CD4-positive, alpha-beta memory T cell (primary cell): ENCODE results near the gene SEMA3F. TPM values are rescaled to one million over a fixed set of nuclear protein-coding genes. Genes with fewer than 3 reads are reported as not detected.

ENCODE experiments used
- CTCF ChIA-PET: fragments of 350-600 bp; sonication (Branson Sonifier 250); formaldehyde crosslinking; loops from one replicate; lab custom pipeline; 2021; ENCODE audit warnings: inconsistent platforms; ENCODE audit not compliant: partially characterized antibody; lab: Charles Lee
- POLR2A ChIA-PET: fragments of 350-600 bp; sonication (Branson Sonifier 250); formaldehyde crosslinking; loops from one replicate; lab custom pipeline; 2021; ENCODE audit not compliant: partially characterized antibody; lab: Charles Lee
- DNase-seq, 5 donors: peaks; one replicate each; pipeline versions ENCODE4 v3.0.0 to v3.0.0-alpha.2; 2020 to 2022; ENCODE audit warnings: mixed read lengths in 1 of 5
- H3K27ac ChIP-seq: one replicate; pipeline ENCODE4 v1.7.0; 2013; ENCODE audit warnings: low read depth, low read length
- H3K27me3 ChIP-seq: 2 replicates; pipeline ENCODE4 v1.7.0; 2013; ENCODE audit warnings: mild to moderate bottlenecking, low read length, moderate library complexity; ENCODE audit not compliant: insufficient read depth
- H3K36me3 ChIP-seq: 2 replicates; pipeline ENCODE4 v1.7.0; 2013; ENCODE audit warnings: mild to moderate bottlenecking, low read length, moderate library complexity; ENCODE audit not compliant: insufficient read depth
- H3K4me1 ChIP-seq: 2 replicates; pipeline ENCODE4 v1.7.0; 2013; ENCODE audit warnings: mild to moderate bottlenecking, low read length, moderate library complexity; ENCODE audit not compliant: insufficient read depth
- H3K4me3 ChIP-seq, 2 donors: one replicate each; pipeline ENCODE4 v1.7.0; 2013; ENCODE audit warnings: low read length in 2 of 2, mild to moderate bottlenecking in 1 of 2
- H3K9me3 ChIP-seq, 2 donors: one replicate each; pipeline ENCODE4 v1.7.0; 2013; ENCODE audit warnings: low read length in 2 of 2, control low read depth in 1 of 2; ENCODE audit not compliant: control insufficient read depth in 1 of 2
- H3K27ac Mint-ChIP-seq, 7 donors: one replicate each; pipeline ENCODE4 v1.8.0; 2020 to 2021; ENCODE audit warnings: mixed read lengths in 7 of 7, mild to moderate bottlenecking in 6 of 7, inconsistent platforms in 3 of 7, moderate library complexity in 3 of 7
- H3K27me3 Mint-ChIP-seq, 2 donors: one replicate each; pipeline ENCODE4 v1.8.0; 2020 to 2021; ENCODE audit warnings: mixed read lengths in 2 of 2
- H3K36me3 Mint-ChIP-seq, 2 donors: one replicate each; pipeline ENCODE4 v1.8.0; 2020 to 2021; ENCODE audit warnings: mixed read lengths in 2 of 2, inconsistent platforms in 1 of 2, mild to moderate bottlenecking in 1 of 2
- H3K4me1 Mint-ChIP-seq, 4 donors: one replicate each; pipeline ENCODE4 v1.8.0; 2020 to 2021; ENCODE audit warnings: mixed read lengths in 4 of 4, mild to moderate bottlenecking in 1 of 4
- H3K4me3 Mint-ChIP-seq, 8 donors: one replicate each; pipeline ENCODE4 v1.8.0; 2020 to 2021; ENCODE audit warnings: mixed read lengths in 8 of 8, mild to moderate bottlenecking in 7 of 8, moderate library complexity in 6 of 8, inconsistent platforms in 3 of 8
- H3K9me3 Mint-ChIP-seq, 8 donors: one replicate each; pipeline ENCODE4 v1.8.0; 2020 to 2021; ENCODE audit warnings: mixed read lengths in 8 of 8, mild to moderate bottlenecking in 5 of 8, inconsistent platforms in 3 of 8, moderate library complexity in 1 of 8
- intact Hi-C: fragments of 100-400 bp; cut with micrococcal nuclease; formaldehyde crosslinking; loops from one replicate; pipeline ENCODE4 v1.15.1; 2023
- polyA plus RNA-seq, 2 donors: library from polyadenylated mRNA; unstranded; fragments of 300-500 nt; fragmentation: Illumina TruSeq; gene quantifications; one replicate each; pipeline ENCODE4 v1.2.3, GENCODE V29; 2021
- total RNA-seq, 2 experiments: library from RNA; stranded (reverse); gene quantifications; one replicate each; pipeline ENCODE4 v1.2.3, GENCODE V29; 2021

The SEMA3F gene
- total and polyA plus RNA-seq, 4 experiments from 2014 or later, result not detected

DNA sequence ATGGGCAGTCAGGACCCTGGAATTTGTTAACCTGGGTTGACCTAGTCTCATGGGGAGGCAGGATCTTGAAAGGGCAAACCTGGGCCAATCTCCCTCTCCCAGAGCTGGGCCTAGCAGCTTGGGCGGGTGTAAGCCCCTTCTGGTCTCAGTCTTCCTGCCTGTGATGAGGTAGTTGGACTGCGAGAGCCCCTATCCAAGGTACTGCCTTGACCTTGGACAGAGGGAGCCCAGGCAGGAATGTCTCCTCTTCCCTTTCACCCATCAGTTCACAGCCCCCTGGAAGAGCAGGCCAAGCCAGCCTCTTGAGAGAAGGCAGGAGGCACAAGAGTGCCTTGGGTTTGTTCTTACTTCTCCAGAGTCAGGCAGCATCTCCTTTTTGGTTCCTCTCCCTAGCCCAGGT, 24.7 kb upstream of the SEMA3F start:
- H3K27ac Mint-ChIP-seq, result no peak overlapping the region
- H3K9me3 ChIP-seq, result no peaks in the 10 kb centered on the region
- no peaks in the 10 kb centered on the region for H3K27me3 ChIP-seq
- H3K36me3 ChIP-seq, result no peaks in the 10 kb centered on the region
- H3K27ac ChIP-seq, result no peak overlapping the region
- POLR2A ChIA-PET, result no interaction called here
- H3K4me1 ChIP-seq, result no peaks in the 10 kb centered on the region
- CTCF ChIA-PET, result interaction anchor here (2.6 kb wide), 1 partner anchor 10 kb away, joined by 14 read pairs; no protein-coding TSS in a partner anchor
- H3K27me3 Mint-ChIP-seq, result no peaks in the 10 kb centered on the region
- no peaks in the 10 kb centered on the region for H3K9me3 Mint-ChIP-seq
- no peak for DNase-seq
- no peak overlapping the region for H3K4me3 Mint-ChIP-seq
- no peaks in the 10 kb centered on the region for H3K36me3 Mint-ChIP-seq
- intact Hi-C loops, result no loop called here
- H3K4me1 Mint-ChIP-seq, result no peaks in the 10 kb centered on the region
- H3K4me3 ChIP-seq, result no peak overlapping the region

DNA sequence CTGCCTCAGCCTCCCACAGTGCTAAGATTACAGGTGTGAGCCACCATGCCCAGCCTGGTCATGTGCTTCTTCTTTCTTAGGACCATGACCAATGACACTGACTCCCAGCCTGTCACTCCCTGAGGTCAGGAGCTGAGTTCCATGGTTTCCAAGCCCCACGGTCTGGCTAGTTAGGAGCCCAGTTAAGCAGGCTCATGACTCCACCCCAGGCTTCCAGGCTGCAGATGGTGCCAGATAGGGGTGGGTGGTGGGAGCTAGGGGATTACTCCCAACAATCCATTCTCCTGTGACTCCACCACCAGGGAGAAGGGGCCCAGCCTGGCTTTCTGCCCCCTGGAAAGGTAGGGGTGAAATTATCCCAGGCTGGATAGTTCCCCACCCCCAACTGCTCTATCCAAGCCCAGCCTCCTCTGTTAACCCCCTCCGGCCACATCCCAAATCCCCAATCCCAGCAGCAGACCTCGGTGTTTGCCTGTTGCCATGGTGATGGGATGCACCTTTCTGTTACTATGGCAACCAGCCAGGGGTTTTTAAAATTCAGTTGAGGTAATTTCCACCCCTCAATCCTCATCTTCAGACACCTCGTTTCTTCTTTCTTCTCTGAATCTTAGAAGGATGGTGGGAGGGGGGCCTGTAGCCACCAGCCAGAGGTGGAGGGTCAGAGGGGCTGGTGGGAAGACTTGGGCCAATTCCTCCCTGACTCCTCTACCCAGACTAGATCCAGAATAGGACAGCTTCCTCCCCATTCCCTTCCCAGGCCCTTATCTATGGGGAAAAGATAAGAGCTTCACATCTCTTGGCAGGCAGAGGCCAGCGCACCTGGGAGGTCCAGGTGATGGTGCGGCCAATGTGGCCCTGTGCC, 22.5 kb upstream of the SEMA3F start:
- intact Hi-C loops, result no loop called here
- no peaks in the 10 kb centered on the region for H3K36me3 Mint-ChIP-seq
- no peak overlapping the region for H3K27ac ChIP-seq
- H3K36me3 ChIP-seq, result no peaks in the 10 kb centered on the region
- no peaks in the 10 kb centered on the region for H3K4me1 ChIP-seq
- H3K9me3 ChIP-seq, result no peaks in the 10 kb centered on the region
- ChIA-PET CTCF (interaction anchor here (1.1 kb wide), 1 partner anchor 13 kb away, joined by 4 read pairs; no protein-coding TSS in a partner anchor), POLR2A (no interaction called here)
- H3K27ac Mint-ChIP-seq, result peak overlapping the region in 2 of 7 donors; percentile 22 to 65
- no peaks in the 10 kb centered on the region for H3K27me3 Mint-ChIP-seq
- H3K4me3 ChIP-seq, result no peak overlapping the region
- H3K9me3 Mint-ChIP-seq, result no peaks in the 10 kb centered on the region
- H3K4me3 Mint-ChIP-seq, result no peak overlapping the region
- H3K27me3 ChIP-seq, result no peaks in the 10 kb centered on the region
- H3K4me1 Mint-ChIP-seq, result no peaks in the 10 kb centered on the region
- no peak for DNase-seq

DNA sequence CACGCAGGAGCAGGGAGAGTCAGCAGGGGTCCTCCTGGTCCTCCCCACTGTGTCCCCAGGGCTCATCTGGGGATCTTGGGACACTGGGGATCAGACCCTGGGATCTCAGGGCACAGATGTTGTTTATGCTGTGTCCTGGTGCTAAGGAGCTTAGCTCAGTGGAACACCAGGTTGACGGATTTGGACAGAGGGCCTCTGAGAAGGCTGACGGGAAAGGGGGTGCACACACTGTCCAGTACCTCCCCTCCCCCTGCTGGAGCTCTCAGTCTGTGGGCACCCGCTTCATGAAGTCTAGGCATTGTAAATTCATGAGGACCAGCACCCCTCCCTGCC, 21.9 kb upstream of the SEMA3F start:
- Histone ChIP-seq H3K36me3 (no peaks in the 10 kb centered on the region), H3K9me3 (no peaks in the 10 kb centered on the region), H3K27me3 (no peaks in the 10 kb centered on the region), H3K4me3 (no peak overlapping the region), H3K4me1 (peaks cover 3% of the 10 kb centered on the region), H3K27ac (no peak overlapping the region)
- Mint-ChIP-seq H3K36me3 (no peaks in the 10 kb centered on the region), H3K27me3 (no peaks in the 10 kb centered on the region), H3K4me1 (peaks cover 0 to 2% (median 2%) of the 10 kb centered on the region in 4 donors), H3K27ac (peak overlapping the region in 1 of 7 donors; percentile 65), H3K4me3 (no peak overlapping the region), H3K9me3 (no peaks in the 10 kb centered on the region)
- intact Hi-C loops, result no loop called here
- no peak for DNase-seq
- CTCF ChIA-PET, result interaction anchor here (1.1 to 1.8 kb wide), 2 partner anchors 13 kb away, joined by 4 to 6 read pairs; no protein-coding TSS in a partner anchor
- POLR2A ChIA-PET, result no interaction called here

DNA sequence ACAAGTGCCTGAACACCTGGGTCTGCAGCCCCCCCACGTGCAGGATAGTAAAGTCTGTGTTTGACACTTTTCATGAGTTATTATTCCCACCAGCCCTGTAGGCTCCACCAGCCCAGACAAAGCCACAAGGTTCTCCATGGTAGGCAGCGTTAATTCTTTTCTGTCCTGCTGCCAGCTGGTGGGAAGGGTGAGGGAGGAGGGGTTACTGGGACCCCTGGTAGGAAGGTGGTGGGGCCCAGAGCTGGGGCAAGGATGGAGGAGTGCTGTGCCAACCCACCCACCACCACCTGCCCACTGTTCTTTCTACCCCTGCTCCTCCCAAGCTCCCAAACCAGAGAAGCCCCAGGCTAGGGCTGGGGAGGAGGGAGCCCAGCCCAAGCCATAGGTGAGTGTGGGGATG, 20.8 kb upstream of the SEMA3F start:
- peaks cover 2 to 12% (median 8%) of the 10 kb centered on the region in 4 donors for H3K4me1 Mint-ChIP-seq
- H3K4me3 ChIP-seq, result no peak overlapping the region
- H3K27me3 Mint-ChIP-seq, result no peaks in the 10 kb centered on the region
- no peaks in the 10 kb centered on the region for H3K9me3 ChIP-seq
- CTCF ChIA-PET, result interaction anchor here (1.8 kb wide), 1 partner anchor 14 kb away, joined by 6 read pairs; no protein-coding TSS in a partner anchor
- no peaks in the 10 kb centered on the region for H3K9me3 Mint-ChIP-seq
- no peaks in the 10 kb centered on the region for H3K36me3 Mint-ChIP-seq
- H3K36me3 ChIP-seq, result no peaks in the 10 kb centered on the region
- POLR2A ChIA-PET, result no interaction called here
- H3K4me3 Mint-ChIP-seq, result no peak overlapping the region
- no peak overlapping the region for H3K27ac ChIP-seq
- DNase-seq, result no peak
- no peak overlapping the region for H3K27ac Mint-ChIP-seq
- intact Hi-C loops, result no loop called here
- H3K27me3 ChIP-seq, result no peaks in the 10 kb centered on the region
- peaks cover 12% of the 10 kb centered on the region for H3K4me1 ChIP-seq

DNA sequence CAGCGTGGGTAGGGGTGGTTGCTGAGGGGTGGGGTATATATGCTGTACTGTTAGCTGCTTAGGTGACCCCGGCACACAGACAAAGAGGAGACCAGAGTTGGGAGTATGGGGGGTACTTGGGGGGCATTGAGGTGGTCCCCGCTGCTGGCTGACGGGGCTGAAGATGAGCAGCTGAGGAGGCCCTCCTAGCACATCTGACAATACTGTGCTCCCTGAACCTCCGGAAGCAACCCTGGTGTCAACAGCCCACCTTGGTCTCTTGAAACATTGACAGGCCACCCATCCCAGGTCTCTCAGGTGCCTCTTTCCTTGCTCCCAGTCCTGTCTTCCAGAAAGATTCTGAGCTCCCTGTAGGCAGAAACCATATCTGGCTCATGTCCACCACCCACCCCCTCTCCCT, 19.2 kb upstream of the SEMA3F start:
- intact Hi-C loops, result no loop called here
- Mint-ChIP-seq H3K27ac (no peak overlapping the region), H3K36me3 (no peaks in the 10 kb centered on the region), H3K4me3 (no peak overlapping the region), H3K4me1 (peaks cover 2 to 12% (median 8%) of the 10 kb centered on the region in 4 donors), H3K9me3 (no peaks in the 10 kb centered on the region), H3K27me3 (no peaks in the 10 kb centered on the region)
- H3K4me1 ChIP-seq, result peaks cover 12% of the 10 kb centered on the region
- ChIA-PET POLR2A (no interaction called here), CTCF (no interaction called here)
- no peak overlapping the region for H3K4me3 ChIP-seq
- H3K36me3 ChIP-seq, result no peaks in the 10 kb centered on the region
- no peak for DNase-seq
- H3K9me3 ChIP-seq, result no peaks in the 10 kb centered on the region
- no peaks in the 10 kb centered on the region for H3K27me3 ChIP-seq
- no peak overlapping the region for H3K27ac ChIP-seq

DNA sequence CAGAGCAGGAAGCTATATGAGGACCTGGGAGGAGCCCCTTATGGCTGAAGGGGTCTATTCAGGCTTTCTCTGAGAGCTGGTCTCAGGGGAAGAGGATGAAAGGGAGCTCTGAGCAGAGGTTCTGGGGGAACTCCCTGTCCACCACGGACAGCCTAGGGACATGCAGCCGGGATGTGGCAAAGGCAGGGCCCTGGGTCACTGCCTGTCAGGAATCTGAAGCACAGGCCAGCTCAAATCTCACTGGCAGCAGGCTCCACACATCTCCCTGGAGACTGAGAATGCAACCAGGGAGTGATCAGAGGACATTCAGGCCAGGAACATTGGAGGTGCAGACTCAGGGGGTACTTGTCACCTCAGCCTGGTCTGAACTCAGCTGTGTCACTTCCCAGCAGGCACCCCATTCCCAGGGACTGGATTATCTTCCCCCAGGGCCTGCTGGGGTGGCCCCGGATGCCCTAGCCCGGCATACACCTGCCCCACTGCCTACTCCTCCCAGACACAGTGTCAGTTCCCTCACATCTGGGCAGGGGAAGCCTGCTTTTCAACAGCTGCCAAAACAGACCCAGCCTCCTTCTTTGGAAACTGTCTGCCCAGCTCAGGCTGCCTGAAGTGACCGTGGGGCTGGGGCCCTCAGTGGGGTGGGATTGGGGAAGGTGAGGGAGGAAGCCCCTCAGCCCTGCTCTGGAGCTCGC, 18.3 kb upstream of the SEMA3F start:
- Mint-ChIP-seq H3K36me3 (no peaks in the 10 kb centered on the region), H3K9me3 (no peaks in the 10 kb centered on the region), H3K4me3 (no peak overlapping the region), H3K4me1 (peaks cover 2 to 12% (median 8%) of the 10 kb centered on the region in 4 donors), H3K27ac (no peak overlapping the region), H3K27me3 (no peaks in the 10 kb centered on the region)
- intact Hi-C loops, result no loop called here
- H3K4me1 ChIP-seq, result peaks cover 12% of the 10 kb centered on the region
- POLR2A ChIA-PET, result no interaction called here
- CTCF ChIA-PET, result no interaction called here
- H3K9me3 ChIP-seq, result no peaks in the 10 kb centered on the region
- H3K27ac ChIP-seq, result no peak overlapping the region
- H3K36me3 ChIP-seq, result no peaks in the 10 kb centered on the region
- no peak overlapping the region for H3K4me3 ChIP-seq
- no peak for DNase-seq
- H3K27me3 ChIP-seq, result no peaks in the 10 kb centered on the region

DNA sequence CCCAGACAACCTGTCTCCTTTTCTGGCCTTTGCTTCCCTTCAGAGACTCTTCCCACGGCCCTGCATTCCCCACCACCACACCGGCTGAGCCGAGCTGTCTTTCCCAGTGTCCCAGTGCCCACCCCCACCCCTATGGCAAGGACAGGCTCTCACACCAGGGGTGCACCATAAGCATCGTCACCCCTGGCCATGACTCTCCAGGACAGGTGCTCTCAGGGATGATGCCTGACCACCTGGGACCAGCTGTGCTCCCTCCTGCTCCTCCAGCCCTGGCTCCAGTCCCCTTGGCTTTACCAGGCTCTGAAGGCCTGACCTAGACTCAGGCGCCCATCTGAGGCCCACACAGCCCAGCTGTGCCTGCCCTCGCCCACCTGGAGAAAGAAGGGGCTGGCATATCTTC, 17.6 kb upstream of the SEMA3F start:
- ChIA-PET CTCF (no interaction called here), POLR2A (no interaction called here)
- Histone ChIP-seq H3K4me3 (no peak overlapping the region), H3K27me3 (no peaks in the 10 kb centered on the region), H3K27ac (no peak overlapping the region), H3K9me3 (no peaks in the 10 kb centered on the region), H3K36me3 (no peaks in the 10 kb centered on the region), H3K4me1 (peaks cover 12% of the 10 kb centered on the region)
- intact Hi-C loops, result no loop called here
- DNase-seq, result no peak
- H3K4me1 Mint-ChIP-seq, result peaks cover 2 to 12% (median 8%) of the 10 kb centered on the region in 4 donors
- no peak overlapping the region for H3K4me3 Mint-ChIP-seq
- no peaks in the 10 kb centered on the region for H3K36me3 Mint-ChIP-seq
- H3K9me3 Mint-ChIP-seq, result no peaks in the 10 kb centered on the region
- H3K27me3 Mint-ChIP-seq, result peaks cover 0 to 2% of the 10 kb centered on the region in 2 donors
- peak overlapping the region in 1 of 7 donors; percentile 36 for H3K27ac Mint-ChIP-seq
